HCT116 (cell line): Measurements from ENCODE around the gene TLX1. TPM values are rescaled to one million over a fixed set of nuclear protein-coding genes. Genes with fewer than 3 reads are reported as not detected.

Experiments
- ATAC-seq: fragments of 200-7000 bp; cut with Tn5 transposase; 2 replicates; pipeline ENCODE4 v1.9.1; 2020; ENCODE audit warnings: mild to moderate bottlenecking, moderate library complexity
- BruUV-seq: library from RNA; stranded (reverse); fragments of 400-500 nt; replicated peaks from 2 replicates; lab custom pipeline; 2021; lab: Mats Ljungman, UMichigan
- CTCF ChIA-PET: fragments of 300-600 bp; sonication (Branson Sonifier 250); formaldehyde crosslinking; loops from one replicate; lab custom pipeline; 2021; ENCODE audit warnings: antibody characterized with exemption; lab: Charles Lee
- POLR2A ChIA-PET: fragments of 300-600, 350-600 bp; sonication (Branson Sonifier 250); formaldehyde crosslinking; loops from one replicate; lab custom pipeline; 2021; ENCODE audit warnings: antibody characterized with exemption; lab: Charles Lee
- RAD21 ChIA-PET, 2 experiments: fragments of 300-600 bp; sonication (Branson Sonifier 250); formaldehyde crosslinking; loops; one replicate each; lab custom pipeline; 2023; ENCODE audit warnings: low total read pairs in 2 of 2; ENCODE audit not compliant: uncharacterized antibody in 2 of 2, unreplicated experiment in 2 of 2, low non-redundant PET in 1 of 2; lab: Charles Lee
- DNase-seq: peaks from one replicate; pipeline ENCODE4 v3.0.0-alpha.2; 2010; ENCODE audit warnings: low read depth, low spot score
- H2AFZ ChIP-seq: fragments of 200-600 bp; shearing (Covaris generic), sonication (generic); 2 replicates; pipeline ENCODE4 v1.6.1; 2017; ENCODE audit warnings: low read depth, mixed run types, mixed read lengths, antibody characterized with exemption, low read length; ENCODE audit not compliant: poor library complexity, severe bottlenecking
- H3K27ac ChIP-seq: 2 replicates; pipeline ENCODE4 v1.5.1; 2012; ENCODE audit warnings: low read depth, low read length
- H3K27me3 ChIP-seq: fragments of 200-600 bp; sonication (generic); 2 replicates; pipeline ENCODE4 v1.6.1; 2016; ENCODE audit warnings: mixed run types, low read length, mixed read lengths; ENCODE audit not compliant: insufficient read depth
- H3K36me3 ChIP-seq, 2 experiments: fragments of 200-500 bp in 1 of 2; fragments of 200-600 bp in 1 of 2; sonication (Bioruptor generic) in 1 of 2; sonication (generic) in 1 of 2; 2 replicates each; pipeline versions ENCODE4 v1.5.1 to v1.6.1; 2014 to 2016; ENCODE audit warnings: low read length in 2 of 2, inconsistent platforms in 1 of 2, mixed read lengths in 1 of 2, mixed run types in 1 of 2; ENCODE audit not compliant: insufficient read depth in 2 of 2, control insufficient read depth in 1 of 2
- H3K4me1 ChIP-seq, 2 experiments: fragments of 200-600 bp in 1 of 2; sonication (generic) in 1 of 2; 2 replicates each; pipeline versions ENCODE4 v1.5.1 to v1.6.1; 2012 to 2017; ENCODE audit warnings: low read length in 2 of 2, inconsistent platforms in 1 of 2, mild to moderate bottlenecking in 1 of 2, mixed read lengths in 1 of 2, mixed run types in 1 of 2, moderate library complexity in 1 of 2; ENCODE audit not compliant: insufficient read depth in 2 of 2, control insufficient read depth in 1 of 2
- H3K4me2 ChIP-seq: fragments of 200-600 bp; sonication (generic); 2 replicates; pipeline ENCODE4 v1.6.1; 2017; ENCODE audit warnings: mixed run types, low read length, mixed read lengths
- H3K4me3 ChIP-seq, 2 experiments: fragments of 200-600 bp in 1 of 2; sonication (generic) in 1 of 2; replicated peaks in 1 of 2; 2 replicates each; pipeline ENCODE4 v1.5.1; 2011 to 2016; ENCODE audit warnings: low read length in 2 of 2, control low read depth in 1 of 2, low read depth in 1 of 2, mild to moderate bottlenecking in 1 of 2, mixed read lengths in 1 of 2, mixed run types in 1 of 2
- H3K79me2 ChIP-seq: fragments of 200-600 bp; sonication (generic); 2 replicates; pipeline ENCODE4 v1.6.1; 2017; ENCODE audit warnings: mild to moderate bottlenecking, mixed run types, low read length, moderate library complexity, mixed read lengths; ENCODE audit not compliant: insufficient read depth
- H3K9ac ChIP-seq: fragments of 200-600 bp; sonication (generic); 2 replicates; pipeline ENCODE4 v1.6.1; 2016; ENCODE audit warnings: low read length, mixed read lengths
- H3K9me2 ChIP-seq: fragments of 200-600 bp; sonication (generic), shearing (Covaris generic); 2 replicates; pipeline ENCODE4 v1.6.1; 2017; ENCODE audit warnings: mixed run types, mild to moderate bottlenecking, moderate library complexity; ENCODE audit not compliant: insufficient read depth
- H3K9me3 ChIP-seq, 2 experiments: fragments of 200-500 bp in 1 of 2; fragments of 200-600 bp in 1 of 2; sonication (Bioruptor generic) in 1 of 2; sonication (generic) in 1 of 2; 2 replicates each; pipeline ENCODE4 v1.6.1; 2014 to 2017; ENCODE audit warnings: low read length in 2 of 2, mixed read lengths in 2 of 2, inconsistent platforms in 1 of 2, low read depth in 1 of 2, mild to moderate bottlenecking in 1 of 2, mixed run types in 1 of 2, moderate library complexity in 1 of 2; ENCODE audit not compliant: control insufficient read depth in 1 of 2, insufficient read depth in 1 of 2
- H4K20me1 ChIP-seq: fragments of 200-600 bp; sonication (generic), shearing (Covaris generic); 2 replicates; pipeline ENCODE4 v1.6.1; 2017; ENCODE audit warnings: mixed run types, mild to moderate bottlenecking, moderate library complexity; ENCODE audit not compliant: insufficient read depth
- CEBPB ChIP-seq: IDR thresholded peaks from 2 replicates; pipeline ENCODE4 v1.6.1; 2012; ENCODE audit warnings: low read depth
- EGR1 ChIP-seq: IDR thresholded peaks from 2 replicates; pipeline ENCODE4 v1.6.1; 2012; ENCODE audit warnings: low read depth
- ELF1 ChIP-seq: IDR thresholded peaks from 2 replicates; pipeline ENCODE4 v1.6.1; 2012; ENCODE audit warnings: low read depth, borderline replicate concordance
- EZH2phosphoT487 ChIP-seq: fragments of 200-600 bp; IDR thresholded peaks from 2 replicates; pipeline ENCODE4 v1.6.1; 2018; ENCODE audit warnings: antibody characterized with exemption, borderline replicate concordance
- JUND ChIP-seq: IDR thresholded peaks from 2 replicates; pipeline ENCODE4 v1.6.1; 2012
- POLR2A ChIP-seq: IDR thresholded peaks from 2 replicates; pipeline ENCODE4 v1.7.0; 2011; ENCODE audit warnings: borderline replicate concordance; ENCODE audit not compliant: insufficient read depth, insufficient read length; ENCODE audit errors: extremely low read depth
- POLR2AphosphoS5 ChIP-seq: IDR thresholded peaks from 2 replicates; pipeline ENCODE4 v1.6.1; 2011; ENCODE audit warnings: mild to moderate bottlenecking, low read depth, low read length, moderate library complexity
- RAD21 ChIP-seq: IDR thresholded peaks from 2 replicates; pipeline ENCODE4 v1.6.1; 2012; ENCODE audit warnings: low read depth, mild to moderate bottlenecking
- SIN3A ChIP-seq: IDR thresholded peaks from 2 replicates; pipeline ENCODE4 v1.6.1; 2012; ENCODE audit warnings: low read depth
- SP1 ChIP-seq: IDR thresholded peaks from 2 replicates; pipeline ENCODE4 v1.6.1; 2012; ENCODE audit warnings: low read depth
- SRF ChIP-seq: IDR thresholded peaks from 2 replicates; pipeline ENCODE4 v1.6.1; 2012; ENCODE audit warnings: low read depth
- TCF7L2 ChIP-seq: IDR thresholded peaks from 2 replicates; pipeline ENCODE4 v1.7.0; 2011; ENCODE audit warnings: borderline replicate concordance, inconsistent platforms; ENCODE audit not compliant: insufficient read depth, insufficient read length; ENCODE audit errors: extremely low read depth
- YY1 ChIP-seq: IDR thresholded peaks from 2 replicates; pipeline ENCODE4 v1.6.1; 2011; ENCODE audit warnings: low read length, low read depth, moderate library complexity, mild to moderate bottlenecking; ENCODE audit not compliant: insufficient replicate concordance; ENCODE audit errors: extremely low read depth
- ZFX ChIP-seq: fragments of 450-650 bp; IDR thresholded peaks from 2 replicates; pipeline ENCODE4 v1.6.1; 2017
- intact Hi-C: fragments of 100-400 bp; cut with micrococcal nuclease; formaldehyde crosslinking; loops from 2 replicates; pipeline ENCODE4 v1.10.0; 2022
- total RNA-seq: library from RNA; stranded (reverse); gene quantifications from one replicate; pipeline ENCODE4 v1.2.1, GENCODE V29; 2021; ENCODE audit not compliant: unreplicated experiment
- TF ChIP-seq, protein P1 (sequence below): IDR thresholded peaks from 2 replicates; pipeline ENCODE4 v1.6.1; 2012; ENCODE audit warnings: low read depth
- TF ChIP-seq, protein P2 (sequence below), 3 experiments: fragments of 200-600 bp in 1 of 3; sonication (generic) in 1 of 3; IDR thresholded peaks in 2 of 3; conservative IDR thresholded peaks in 1 of 3; 2 replicates each; pipeline ENCODE4 v1.5.1; 2012 to 2017; ENCODE audit warnings: low read depth in 2 of 3, low read length in 2 of 3, antibody characterized with exemption in 1 of 3, borderline replicate concordance in 1 of 3, control low read depth in 1 of 3, mild to moderate bottlenecking in 1 of 3, mixed read lengths in 1 of 3, mixed run types in 1 of 3, moderate library complexity in 1 of 3; ENCODE audit not compliant: insufficient read depth in 1 of 3
- TF ChIP-seq, protein P3 (sequence below): IDR thresholded peaks from 2 replicates; pipeline ENCODE4 v1.6.1; 2011; ENCODE audit warnings: mild to moderate bottlenecking, low read length, moderate library complexity; ENCODE audit not compliant: insufficient replicate concordance; ENCODE audit errors: extremely low read depth
- TF ChIP-seq, protein P4 (sequence below): IDR thresholded peaks from 2 replicates; pipeline ENCODE4 v1.6.1; 2012

The TLX1 gene
- total RNA-seq, 1 experiment from 2014 or later = not detected

DNA sequence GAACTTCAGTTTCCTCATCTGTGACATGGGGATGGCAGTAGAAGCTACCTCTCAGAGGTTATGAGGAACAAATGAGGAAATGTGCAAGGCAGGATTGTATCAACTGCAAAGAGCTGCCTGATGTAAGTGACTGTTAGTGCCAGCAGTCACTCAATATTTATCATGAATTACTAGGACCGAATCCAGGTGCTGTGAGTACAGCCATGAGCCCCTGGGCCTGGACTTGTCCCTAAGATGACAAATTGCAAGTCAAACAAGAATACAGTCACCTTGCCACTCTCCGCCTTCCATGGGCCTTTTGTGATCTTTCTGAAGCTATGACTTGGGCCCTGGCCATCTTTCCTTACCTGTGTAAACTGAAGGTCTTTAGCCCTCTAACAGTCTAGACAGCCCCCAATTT, 27.7 kb upstream of the TLX1 start:
- H3K27me3 ChIP-seq = peaks cover 6% of the 10 kb centered on the region; the same call in 1 of the 2 replicates
- no peaks in the 10 kb centered on the region for H3K9me3 ChIP-seq
- H3K9me2 ChIP-seq = no peaks in the 10 kb centered on the region
- no peaks in the 10 kb centered on the region for H3K4me1 ChIP-seq
- ATAC-seq = no peak
- no peak overlapping the region for H3K4me2 ChIP-seq
- H3K36me3 ChIP-seq = no peaks in the 10 kb centered on the region
- intact Hi-C loops = no loop called here
- no peaks in the 10 kb centered on the region for H4K20me1 ChIP-seq
- no peak overlapping the region for H3K4me3 ChIP-seq
- ChIA-PET POLR2A (no interaction called here), CTCF (no interaction called here), RAD21 (no interaction called here)
- no peak overlapping the region for H2AFZ ChIP-seq
- no peak overlapping the region for H3K27ac ChIP-seq
- no TSS peak for BruUV-seq
- H3K79me2 ChIP-seq = no peaks in the 10 kb centered on the region
- no peak overlapping the region for H3K9ac ChIP-seq
- no peak for DNase-seq
- TF ChIP-seq JUND = no peak
- no peak for TF ChIP-seq EGR1
- TF ChIP-seq, protein P1, sequence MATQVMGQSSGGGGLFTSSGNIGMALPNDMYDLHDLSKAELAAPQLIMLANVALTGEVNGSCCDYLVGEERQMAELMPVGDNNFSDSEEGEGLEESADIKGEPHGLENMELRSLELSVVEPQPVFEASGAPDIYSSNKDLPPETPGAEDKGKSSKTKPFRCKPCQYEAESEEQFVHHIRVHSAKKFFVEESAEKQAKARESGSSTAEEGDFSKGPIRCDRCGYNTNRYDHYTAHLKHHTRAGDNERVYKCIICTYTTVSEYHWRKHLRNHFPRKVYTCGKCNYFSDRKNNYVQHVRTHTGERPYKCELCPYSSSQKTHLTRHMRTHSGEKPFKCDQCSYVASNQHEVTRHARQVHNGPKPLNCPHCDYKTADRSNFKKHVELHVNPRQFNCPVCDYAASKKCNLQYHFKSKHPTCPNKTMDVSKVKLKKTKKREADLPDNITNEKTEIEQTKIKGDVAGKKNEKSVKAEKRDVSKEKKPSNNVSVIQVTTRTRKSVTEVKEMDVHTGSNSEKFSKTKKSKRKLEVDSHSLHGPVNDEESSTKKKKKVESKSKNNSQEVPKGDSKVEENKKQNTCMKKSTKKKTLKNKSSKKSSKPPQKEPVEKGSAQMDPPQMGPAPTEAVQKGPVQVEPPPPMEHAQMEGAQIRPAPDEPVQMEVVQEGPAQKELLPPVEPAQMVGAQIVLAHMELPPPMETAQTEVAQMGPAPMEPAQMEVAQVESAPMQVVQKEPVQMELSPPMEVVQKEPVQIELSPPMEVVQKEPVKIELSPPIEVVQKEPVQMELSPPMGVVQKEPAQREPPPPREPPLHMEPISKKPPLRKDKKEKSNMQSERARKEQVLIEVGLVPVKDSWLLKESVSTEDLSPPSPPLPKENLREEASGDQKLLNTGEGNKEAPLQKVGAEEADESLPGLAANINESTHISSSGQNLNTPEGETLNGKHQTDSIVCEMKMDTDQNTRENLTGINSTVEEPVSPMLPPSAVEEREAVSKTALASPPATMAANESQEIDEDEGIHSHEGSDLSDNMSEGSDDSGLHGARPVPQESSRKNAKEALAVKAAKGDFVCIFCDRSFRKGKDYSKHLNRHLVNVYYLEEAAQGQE = no peak
- TF ChIP-seq CEBPB = no peak
- TF ChIP-seq, protein P2, sequence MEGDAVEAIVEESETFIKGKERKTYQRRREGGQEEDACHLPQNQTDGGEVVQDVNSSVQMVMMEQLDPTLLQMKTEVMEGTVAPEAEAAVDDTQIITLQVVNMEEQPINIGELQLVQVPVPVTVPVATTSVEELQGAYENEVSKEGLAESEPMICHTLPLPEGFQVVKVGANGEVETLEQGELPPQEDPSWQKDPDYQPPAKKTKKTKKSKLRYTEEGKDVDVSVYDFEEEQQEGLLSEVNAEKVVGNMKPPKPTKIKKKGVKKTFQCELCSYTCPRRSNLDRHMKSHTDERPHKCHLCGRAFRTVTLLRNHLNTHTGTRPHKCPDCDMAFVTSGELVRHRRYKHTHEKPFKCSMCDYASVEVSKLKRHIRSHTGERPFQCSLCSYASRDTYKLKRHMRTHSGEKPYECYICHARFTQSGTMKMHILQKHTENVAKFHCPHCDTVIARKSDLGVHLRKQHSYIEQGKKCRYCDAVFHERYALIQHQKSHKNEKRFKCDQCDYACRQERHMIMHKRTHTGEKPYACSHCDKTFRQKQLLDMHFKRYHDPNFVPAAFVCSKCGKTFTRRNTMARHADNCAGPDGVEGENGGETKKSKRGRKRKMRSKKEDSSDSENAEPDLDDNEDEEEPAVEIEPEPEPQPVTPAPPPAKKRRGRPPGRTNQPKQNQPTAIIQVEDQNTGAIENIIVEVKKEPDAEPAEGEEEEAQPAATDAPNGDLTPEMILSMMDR (IDR thresholded peaks at IDR 0.05 in 2 of 3, conservative IDR thresholded peaks at IDR 0.05 in 1 of 3; ENCODE audit: borderline replicate concordance in 1 of 3, insufficient read depth in 1 of 3, low read depth in 2 of 3, low read length in 2 of 3) = no peak
- no peak for TF ChIP-seq POLR2AphosphoS5
- TF ChIP-seq ZFX = no peak
- TF ChIP-seq SRF = no peak
- TF ChIP-seq RAD21 = no peak
- no peak for TF ChIP-seq SIN3A
- TF ChIP-seq POLR2A = no peak
- no peak for TF ChIP-seq ELF1
- no peak for TF ChIP-seq SP1
- no peak for TF ChIP-seq TCF7L2
- TF ChIP-seq, protein P3, sequence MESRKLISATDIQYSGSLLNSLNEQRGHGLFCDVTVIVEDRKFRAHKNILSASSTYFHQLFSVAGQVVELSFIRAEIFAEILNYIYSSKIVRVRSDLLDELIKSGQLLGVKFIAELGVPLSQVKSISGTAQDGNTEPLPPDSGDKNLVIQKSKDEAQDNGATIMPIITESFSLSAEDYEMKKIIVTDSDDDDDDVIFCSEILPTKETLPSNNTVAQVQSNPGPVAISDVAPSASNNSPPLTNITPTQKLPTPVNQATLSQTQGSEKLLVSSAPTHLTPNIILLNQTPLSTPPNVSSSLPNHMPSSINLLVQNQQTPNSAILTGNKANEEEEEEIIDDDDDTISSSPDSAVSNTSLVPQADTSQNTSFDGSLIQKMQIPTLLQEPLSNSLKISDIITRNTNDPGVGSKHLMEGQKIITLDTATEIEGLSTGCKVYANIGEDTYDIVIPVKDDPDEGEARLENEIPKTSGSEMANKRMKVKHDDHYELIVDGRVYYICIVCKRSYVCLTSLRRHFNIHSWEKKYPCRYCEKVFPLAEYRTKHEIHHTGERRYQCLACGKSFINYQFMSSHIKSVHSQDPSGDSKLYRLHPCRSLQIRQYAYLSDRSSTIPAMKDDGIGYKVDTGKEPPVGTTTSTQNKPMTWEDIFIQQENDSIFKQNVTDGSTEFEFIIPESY = no peak
- no peak for TF ChIP-seq EZH2phosphoT487
- TF ChIP-seq, protein P4, sequence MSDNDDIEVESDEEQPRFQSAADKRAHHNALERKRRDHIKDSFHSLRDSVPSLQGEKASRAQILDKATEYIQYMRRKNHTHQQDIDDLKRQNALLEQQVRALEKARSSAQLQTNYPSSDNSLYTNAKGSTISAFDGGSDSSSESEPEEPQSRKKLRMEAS = no peak
- TF ChIP-seq YY1 = no peak
- TF ChIP-seq, all 23 proteins: peak for 0
